GM18519 (cell line): ENCODE measurements around the gene FDXACB1.

Experiments used
- ATAC-seq: cut with Tn5 transposase; IDR thresholded peaks from one replicate; pipeline ENCODE4 v1.9.1; 2021; ENCODE audit warnings: mild to moderate bottlenecking, moderate library complexity; ENCODE audit not compliant: unreplicated experiment, low FRiP score

Gene FDXACB1

DNA sequence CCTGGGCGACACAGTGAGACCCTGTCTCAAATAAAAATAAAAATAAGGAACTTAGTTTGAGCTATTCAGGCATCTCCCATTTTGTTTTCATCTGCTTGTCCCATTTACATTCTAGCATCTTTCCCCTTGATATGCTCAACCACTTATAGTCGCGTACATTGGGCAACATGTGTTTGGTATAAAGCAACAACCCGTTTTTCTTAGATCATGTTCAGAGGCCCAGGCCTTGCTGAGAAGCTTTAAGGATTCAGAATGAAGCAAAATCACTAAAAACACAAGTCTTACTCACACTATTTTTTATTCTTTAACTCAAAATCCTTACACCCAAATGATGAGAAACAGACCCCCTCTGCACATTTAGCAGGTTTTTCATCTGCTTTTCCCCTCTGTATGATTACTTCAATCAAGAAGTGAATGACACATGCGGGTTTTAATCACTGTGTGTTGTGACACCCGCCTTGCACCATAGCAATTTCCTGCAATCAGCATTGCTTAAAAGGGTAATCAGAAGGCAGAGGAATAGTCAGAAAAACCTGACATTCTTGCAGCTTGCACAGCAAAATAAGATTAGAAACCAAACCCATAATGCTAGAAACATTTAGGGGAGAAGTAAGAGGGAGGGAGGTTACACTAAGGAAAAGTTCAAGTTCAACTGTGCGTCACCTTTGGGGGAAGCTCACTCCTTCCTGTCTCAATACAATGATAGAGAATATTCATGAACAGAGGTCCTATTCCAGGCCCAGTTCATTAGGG is 33.5 kb downstream of the FDXACB1 start:
- no peak for ATAC-seq

GRCh38 chr11:111843661-111844060 is 35.3 kb downstream of the FDXACB1 start:
- ATAC-seq = no peak

GRCh38 chr11:111841370-111842053 is 37.5 kb downstream of the FDXACB1 start:
- ATAC-seq = no peak

DNA sequence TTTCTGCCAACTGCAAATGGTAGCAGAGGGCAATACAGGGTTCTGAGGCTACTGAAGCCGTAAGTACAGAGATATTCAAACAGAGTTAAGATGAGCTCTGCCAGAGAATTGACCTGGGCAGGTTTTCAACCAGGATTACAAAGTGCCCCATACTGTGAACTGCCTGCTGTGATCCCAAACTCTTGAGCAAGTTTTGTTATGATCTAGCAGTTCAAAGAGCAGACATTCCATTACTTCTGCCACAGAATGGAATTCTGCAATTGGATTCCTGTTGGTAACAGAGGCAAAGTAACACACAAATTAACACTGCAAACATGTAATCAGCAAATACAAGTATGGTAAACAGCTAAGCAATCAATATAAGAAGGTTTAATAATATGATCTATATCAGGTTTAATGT is 38.8 kb downstream of the FDXACB1 start:
- ATAC-seq = no peak

- ATAC-seq = no peak
Measured at GRCh38 chr11:111838054-111838453, 40.9 kb downstream of the FDXACB1 start.

DNA sequence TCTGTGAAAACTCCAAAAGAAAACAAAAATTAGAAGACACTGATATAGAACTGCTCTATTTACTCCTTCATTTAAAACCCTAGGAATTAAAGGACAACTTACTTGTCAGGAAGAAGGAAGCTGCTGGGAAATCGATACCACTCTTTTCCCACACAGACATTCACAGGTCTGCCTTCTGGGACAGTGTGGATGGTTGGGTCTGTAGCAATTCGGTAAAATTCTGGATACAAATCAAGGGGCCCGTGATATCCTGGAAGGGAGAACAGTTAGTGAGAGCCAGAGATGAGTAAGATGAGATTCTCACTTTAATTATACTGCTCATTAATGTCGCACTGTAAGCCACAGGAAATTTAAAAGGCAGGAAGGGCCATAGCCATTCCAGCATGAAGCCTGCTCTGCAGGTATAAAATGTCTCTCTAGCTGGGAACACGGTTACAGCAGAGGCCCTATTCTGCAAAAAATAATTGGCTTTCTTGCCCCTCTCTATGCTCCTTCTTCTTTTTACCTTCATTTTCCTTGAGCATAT is 41.5 kb downstream of the FDXACB1 start:
- no peak for ATAC-seq

- no peak for ATAC-seq
Measured at GRCh38 chr11:111836721-111837120, 42.2 kb downstream of the FDXACB1 start.

GRCh38 chr11:111836162-111836561 is 42.8 kb downstream of the FDXACB1 start:
- ATAC-seq = no peak

DNA sequence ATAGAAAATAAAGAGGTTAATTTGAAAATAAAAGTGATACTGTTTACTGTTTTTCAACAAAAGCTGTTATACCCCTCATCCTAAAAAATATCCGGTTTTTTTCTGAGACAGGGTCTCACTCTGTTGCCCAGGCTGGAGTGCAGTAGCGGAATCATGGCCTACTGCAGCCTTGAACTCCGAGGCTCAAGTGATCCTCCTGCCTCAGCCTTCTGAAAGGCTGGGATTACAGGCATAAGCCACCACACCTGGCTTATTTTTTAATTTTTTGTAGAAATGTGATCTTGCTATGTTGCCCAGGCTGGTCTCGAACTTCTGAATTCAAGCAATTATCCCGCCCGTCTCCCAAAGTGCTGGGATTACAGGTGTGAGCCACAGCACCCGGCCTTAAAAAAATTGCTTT is 43.3 kb downstream of the FDXACB1 start:
- no peak for ATAC-seq

- ATAC-seq = no peak
Measured at GRCh38 chr11:111834432-111835163, 44.4 kb downstream of the FDXACB1 start.

GRCh38 chr11:111833524-111833923 is 45.4 kb downstream of the FDXACB1 start:
- no peak for ATAC-seq

GRCh38 chr11:111829185-111829968 is 49.6 kb downstream of the FDXACB1 start:
- ATAC-seq = no peak

GRCh38 chr11:111826322-111826950 is 52.5 kb downstream of the FDXACB1 start:
- no peak for ATAC-seq
